ENCODE data around the gene GYS1.
A peak's percentile ranks its signal among the peaks of the same experiment; 100 is the strongest.

GYS1 gene

DNA sequence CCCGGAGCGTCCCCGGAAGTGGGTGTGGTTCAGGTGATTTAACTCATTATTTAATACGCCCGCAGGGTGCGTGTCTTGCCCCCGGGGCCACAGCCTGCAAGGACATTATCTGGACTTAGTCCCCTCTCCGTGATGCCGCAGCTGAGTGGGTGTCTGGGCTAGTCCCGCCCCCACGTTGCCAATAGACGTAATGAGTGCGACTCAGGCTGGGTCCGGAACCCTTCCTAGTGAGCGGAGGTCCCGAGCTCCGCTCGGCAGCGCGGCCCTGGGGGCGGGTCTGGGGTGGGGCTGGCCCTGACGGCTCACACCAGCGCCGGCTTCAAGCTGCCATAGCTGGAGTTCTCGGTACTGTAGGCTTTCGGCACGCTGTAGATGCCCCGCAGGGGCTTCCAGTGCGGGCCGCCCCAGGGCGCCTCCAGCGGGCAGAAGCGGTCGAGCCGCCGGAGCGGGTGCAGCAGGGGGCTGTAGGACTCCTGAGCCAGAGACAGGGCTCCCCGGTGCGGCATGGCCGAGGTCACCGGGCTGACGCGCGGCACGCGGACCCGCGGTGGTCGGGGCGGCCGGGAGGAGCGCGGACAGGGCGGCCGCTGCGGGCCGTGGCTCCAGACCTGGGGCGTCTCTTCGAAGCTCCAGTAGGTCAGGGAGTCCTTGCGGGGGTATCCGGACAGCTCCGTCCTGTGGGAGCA, 24.7 kb upstream of the GYS1 start:
- no peak for DNase-seq (ENCODE audit: low read depth)

DNA sequence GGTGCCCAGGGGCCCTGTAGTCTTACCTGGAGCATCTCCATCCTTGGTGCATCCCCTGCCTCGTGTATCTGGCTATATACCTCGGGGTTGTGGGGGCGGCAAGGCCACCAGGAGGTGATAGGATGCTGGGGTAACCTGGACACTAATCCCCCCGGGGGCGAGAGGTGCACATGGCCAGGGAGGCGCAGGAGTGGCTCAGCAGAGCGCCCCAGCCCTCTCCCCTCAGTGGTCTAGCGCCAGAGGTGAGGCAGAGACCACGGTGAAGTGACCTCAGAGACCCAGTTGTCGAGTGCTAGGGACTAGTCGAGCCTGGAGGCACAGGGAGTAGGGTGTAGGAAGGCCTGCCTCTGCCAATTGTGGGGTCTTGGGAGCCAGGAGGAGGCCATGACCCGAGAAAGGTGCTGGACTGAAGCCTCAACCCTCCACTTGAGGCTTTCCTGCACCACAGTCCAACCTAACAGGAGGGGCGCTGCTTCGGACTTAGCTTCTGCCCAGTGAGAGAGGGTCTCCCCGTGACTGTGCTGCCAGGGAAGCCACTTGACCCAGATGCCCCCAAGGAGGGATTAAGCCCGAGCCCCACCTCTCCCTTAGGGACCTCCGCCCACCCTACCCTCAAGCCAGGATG, 24.0 kb upstream of the GYS1 start, which contains the start of gene LHB:
LHB (minus strand) TSS at position 51 of the 625 bp plus-strand sequence; CDS start at position 41, 10 bp downstream.
- DNase-seq (ENCODE audit: low read depth), result no peak

DNA sequence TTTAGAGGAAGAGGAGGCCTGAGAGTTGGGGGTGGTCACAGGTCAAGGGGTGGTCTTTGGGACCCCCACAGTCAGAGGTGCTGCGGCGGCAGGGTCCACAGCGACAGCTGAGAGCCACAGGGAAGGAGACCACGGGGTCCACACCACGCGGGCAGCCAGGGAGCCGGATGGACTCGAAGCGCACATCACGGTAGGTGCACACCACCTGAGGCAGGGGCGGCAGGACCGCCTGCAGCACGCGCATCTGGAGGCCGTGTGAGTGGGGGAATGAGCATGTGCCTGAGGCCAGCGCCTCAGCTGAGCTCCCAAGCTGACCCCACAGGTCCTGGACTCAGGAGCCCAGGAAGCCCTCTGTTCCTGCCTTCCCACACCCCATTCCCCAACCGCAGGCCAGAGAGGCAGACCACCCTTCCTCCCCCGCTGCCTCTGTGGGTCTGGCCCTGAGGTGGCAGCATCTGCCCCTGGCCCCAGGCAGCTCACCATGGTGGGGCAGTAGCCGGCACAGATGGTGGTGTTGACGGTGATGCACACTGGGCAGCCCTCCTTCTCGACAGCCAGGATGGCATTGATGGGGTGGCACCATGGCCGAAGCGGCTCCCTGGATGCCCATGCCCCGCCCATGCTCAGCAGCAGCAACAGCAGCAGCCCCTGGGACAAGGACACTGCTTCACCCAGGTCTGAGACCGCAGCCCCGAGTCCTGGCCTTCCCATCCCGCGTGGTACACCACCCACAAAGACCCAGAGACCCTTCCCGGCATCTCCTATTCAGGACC, 23.1 kb upstream of the GYS1 start:
- DNase-seq (ENCODE audit: low read depth), result no peak

DNA sequence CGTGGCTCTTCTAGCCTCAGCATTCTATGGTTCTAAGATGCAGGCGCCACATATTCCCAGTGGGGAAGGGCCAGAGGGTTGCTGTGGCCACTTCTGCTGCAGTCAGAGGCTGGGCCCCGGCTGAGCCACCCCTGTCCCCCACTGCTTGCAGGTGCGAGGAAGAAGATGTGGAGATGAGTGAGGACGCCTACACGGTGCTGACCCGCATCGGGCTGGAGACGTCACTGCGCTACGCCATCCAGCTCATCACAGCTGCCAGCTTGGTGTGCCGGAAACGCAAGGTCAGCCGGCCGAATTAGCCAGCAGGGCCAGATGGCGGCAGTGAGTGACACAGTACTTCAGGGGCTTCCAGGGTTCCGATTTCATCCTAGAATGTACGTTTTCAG, 21.8 kb upstream of the GYS1 start:
- DNase-seq (ENCODE audit: low read depth), result no peak

DNA sequence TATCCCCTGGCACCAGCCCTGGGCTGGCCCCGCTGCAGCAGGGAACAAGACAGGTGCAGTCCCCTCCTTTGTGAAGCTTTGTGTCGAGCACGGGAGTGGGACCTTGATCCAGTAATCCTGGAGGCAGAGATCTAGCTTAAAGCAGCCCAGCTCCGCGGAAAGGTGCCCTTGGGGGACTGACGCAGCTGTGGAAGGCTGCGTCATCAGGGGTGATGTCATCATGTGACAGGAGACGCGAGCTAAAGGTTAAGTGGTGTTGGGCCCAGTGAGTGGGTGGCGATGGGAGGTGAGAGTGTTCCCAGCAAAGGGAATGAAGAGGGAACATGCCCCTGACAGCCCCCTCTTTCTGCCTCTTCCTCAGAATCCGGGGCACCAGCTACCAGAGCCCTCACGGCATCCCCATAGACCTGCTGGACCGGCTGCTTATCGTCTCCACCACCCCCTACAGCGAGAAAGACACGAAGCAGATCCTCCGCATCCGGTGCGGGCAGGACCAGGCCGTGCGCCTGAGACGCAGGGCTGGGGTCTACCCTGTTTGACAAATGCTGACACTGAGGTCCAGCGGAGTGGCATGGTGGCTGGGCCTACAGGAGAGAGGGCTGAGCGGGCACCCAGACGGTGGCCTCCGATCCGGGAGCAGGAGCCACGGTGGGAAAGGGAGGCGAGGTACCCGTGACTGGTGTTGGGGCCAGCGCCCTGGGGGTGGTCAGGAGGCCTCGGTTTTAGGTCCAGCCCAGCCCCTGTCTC, 21.2 kb upstream of the GYS1 start:
- DNase-seq (ENCODE audit: low read depth), result no peak

DNA sequence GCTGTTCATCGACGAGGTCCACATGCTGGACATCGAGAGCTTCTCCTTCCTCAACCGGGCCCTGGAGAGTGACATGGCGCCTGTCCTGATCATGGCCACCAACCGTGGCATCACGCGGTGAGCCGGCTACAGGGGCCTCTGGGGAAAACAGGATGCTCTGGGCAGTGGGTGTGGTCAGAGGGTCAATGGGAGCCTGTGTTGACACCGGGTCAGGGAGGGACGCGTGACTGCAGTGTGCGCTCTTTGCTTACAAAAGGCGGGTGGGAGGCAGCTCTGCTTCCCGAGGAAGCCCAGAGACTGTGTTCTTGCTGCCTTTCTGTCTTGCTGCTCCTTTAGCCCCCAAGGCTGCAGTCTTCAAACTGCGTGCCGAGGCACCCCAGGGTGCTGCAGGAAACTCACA, 18.1 kb upstream of the GYS1 start:
- DNase-seq (ENCODE audit: low read depth), result no peak

DNA sequence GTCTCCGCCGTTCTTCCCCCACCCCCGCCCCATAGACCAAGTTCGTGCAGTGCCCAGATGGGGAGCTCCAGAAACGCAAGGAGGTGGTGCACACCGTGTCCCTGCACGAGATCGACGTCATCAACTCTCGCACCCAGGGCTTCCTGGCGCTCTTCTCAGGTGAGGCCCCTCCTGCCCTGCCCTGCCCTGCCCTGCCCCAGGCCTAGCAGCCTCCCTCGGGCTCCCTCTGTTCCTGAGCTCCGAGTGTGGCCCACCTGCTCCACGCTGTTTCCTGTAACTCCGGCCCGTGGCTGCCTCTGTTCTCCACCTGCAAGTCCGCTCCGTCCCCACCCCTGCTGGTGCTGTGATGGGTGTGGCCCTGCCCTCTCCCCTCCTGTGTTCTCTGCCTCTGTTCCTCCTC, 17.3 kb upstream of the GYS1 start:
- no peak for DNase-seq (ENCODE audit: low read depth)

DNA sequence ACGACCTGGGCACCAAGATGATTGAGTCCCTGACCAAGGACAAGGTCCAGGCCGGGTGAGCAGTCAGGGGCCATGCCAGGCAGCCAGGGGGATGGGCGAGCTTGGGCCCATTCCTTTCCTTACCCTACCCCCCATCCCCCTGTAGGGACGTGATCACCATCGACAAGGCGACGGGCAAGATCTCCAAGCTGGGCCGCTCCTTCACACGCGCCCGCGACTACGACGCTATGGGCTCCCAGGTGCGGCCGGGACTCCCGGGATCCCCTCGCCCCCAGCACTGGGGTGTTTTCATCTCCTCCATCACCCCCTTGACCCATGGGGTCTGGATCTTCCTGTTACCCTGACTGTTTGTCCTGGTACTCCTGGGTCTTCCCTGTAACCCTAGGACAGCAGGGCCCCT, 16.7 kb upstream of the GYS1 start:
- DNase-seq (ENCODE audit: low read depth), result no peak

DNA sequence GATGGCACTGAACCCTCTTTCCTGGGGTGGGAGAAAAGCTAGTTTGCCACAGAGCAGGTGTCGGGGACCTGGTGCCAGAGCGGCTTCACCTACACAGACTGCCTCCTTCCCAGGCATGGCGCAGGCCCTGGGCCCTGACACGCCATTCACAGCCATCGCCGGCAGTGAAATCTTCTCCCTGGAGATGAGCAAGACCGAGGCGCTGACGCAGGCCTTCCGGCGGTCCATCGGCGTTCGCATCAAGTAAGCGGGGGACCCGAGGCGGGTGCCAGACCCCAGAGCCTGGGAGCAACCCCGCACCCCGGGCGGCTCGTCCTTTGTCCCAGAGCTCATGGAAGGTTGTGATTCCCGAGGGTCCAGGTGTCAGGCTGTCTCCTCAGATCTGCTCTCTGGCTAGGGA, 13.8 kb upstream of the GYS1 start:
- DNase-seq (ENCODE audit: low read depth), result no peak

DNA sequence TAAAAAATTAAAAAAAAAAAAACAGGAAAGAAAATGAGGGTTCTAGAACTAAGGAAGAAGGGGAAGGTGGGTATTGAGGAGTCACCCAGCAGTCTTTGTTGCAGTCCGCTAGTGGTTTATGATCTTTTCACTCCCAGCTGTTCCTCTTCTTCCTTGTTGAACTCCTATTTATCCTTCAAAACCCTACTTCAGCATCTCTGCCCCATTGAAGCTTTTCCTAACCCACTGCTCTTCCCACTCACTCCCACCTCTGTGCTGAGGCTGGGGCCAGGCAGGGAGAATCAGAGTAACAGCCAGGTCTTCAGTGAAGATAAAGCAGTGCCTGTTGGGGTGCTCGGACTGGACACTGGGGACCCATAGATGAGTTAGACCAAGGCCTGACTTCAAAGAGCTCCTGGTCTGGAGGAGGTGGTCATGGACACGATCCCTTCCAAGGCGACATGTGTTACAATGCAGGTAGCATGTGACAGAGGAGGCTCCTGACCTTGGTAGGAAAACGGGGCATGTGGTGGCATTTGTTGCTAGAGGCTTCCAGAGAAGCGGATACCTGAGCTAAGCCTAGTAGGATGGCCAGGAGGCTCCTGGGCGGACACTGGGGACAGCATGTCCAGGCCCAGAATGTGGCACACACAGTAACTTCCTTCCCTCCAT, 12.0 kb upstream of the GYS1 start:
- DNase-seq (ENCODE audit: low read depth), result no peak

DNA sequence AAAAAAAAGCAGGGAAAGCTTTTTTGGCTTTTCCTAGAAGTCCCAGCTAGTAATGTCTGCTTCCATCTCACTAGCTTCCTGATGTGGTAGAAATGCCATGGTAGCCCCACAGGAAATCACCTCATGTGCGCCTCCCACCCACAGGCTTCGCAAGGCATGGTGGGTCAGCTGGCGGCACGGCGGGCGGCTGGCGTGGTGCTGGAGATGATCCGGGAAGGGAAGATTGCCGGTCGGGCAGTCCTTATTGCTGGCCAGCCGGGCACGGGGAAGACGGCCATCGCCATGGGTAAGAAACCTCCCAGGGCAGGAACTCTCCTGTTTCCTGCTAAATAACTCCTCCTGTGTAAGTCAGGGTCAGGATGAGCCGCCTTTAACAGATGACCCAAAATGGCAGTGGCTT, 11.0 kb upstream of the GYS1 start:
- DNase-seq (ENCODE audit: low read depth), result no peak

DNA sequence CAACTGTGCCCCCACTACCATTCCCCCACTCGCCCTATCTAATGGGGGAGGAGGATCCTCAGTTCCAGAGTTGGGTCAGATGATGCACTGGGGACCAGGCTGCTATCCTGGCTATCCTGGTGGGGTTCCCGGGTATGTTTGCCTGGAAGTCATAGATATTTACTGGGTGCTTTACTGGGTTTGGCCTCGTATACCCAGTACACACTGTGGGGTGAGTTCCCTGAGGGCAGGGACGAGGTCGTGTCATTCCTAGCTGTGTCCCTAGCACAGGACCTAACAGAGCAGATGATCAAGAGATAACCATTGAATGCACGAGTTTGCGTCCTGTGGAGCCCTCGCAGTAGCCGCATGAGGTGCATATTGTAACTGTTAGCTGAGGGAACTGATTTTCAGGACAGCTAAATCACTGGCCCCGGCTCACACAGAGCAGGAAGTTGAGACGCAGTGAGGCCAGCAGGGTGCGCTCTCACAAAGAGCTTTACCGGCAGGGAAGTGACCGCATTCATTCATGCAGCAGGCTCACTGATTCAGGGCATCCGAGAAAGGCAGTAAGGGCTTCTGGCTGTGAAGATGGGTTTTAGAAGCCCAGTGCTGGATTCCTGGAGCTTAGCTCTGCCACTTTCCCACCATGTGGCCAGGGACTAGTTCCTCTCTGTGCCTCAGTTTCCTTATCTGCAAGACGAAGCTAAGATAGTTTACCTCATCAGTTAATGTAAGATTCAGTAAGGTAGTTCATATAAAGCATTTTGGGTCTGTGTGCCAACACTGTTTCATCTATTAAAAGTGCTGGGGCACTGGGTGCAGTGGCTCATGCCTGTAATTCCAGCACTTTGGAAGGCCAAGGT, 6.6 kb upstream of the GYS1 start:
- no peak for DNase-seq (ENCODE audit: low read depth)

DNA sequence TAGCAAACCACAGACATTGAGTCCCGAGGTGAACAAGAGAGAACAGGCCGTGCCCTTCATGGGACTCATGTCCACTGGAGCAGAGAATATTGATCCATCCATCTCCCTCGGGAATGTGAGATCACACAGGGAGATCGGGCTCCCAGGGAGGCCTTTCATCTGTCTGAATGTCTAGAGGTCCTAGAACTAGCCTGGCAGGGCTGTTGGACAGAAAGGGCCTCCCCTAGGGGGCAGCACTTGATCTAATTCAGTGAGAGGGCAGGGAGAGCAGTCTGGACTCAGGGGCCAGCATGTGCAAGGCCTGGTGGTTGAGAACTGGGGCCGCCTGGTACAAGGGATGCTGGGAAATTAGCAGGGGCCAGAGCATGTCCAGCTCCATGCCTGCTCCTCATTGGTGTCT, 4.9 kb upstream of the GYS1 start:
- no peak for DNase-seq (ENCODE audit: low read depth)

DNA sequence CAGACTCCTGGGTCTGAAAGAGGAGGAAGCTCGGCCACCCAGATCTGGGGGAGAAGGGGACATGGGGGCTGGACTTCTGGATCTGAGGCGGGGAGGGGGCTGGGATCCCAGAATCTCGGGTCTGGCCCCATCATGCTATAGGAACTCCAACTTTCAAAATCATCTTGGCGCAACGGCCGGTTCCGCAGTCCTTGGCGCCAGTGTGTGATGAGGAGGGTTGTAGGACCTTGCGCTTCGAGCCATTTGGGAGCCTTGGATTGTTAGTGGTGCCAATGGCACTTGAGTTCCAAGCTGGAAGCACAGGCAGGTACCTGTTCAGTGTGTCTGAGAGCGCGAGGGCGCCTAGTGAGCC, 902 bp upstream of the GYS1 start:
- no peak for DNase-seq (ENCODE audit: low read depth)

DNA sequence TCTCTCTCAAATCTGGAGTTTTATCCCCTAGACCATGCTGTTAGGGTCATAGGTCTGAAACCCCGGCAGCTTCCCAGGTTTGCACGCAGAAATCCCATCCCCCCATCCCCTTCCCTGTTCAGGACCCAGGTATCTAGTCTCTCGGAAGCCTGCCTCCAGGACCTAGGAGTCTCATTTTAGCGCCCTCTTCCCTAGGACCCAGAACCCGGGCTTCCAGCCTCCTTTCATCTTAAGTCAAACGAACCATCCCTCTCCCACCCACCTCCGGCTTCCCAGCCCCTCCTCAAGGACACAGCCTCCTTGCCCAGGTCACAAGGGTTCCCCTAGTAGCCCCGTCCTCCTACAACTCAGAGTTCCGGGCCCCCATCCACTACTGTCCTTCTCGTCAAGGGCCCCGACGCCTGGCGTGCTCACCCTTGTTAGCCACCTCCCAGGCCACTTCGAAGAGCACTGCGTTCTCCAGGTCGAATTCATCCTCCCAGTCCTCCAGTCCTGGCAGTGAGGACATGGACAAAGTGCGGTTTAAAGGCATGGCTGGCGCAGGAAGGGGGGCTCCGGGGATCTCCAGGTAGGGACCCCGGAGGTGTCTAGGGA, 431 bp downstream of the GYS1 start:
- DNase-seq (ENCODE audit: low read depth), result no peak

DNA sequence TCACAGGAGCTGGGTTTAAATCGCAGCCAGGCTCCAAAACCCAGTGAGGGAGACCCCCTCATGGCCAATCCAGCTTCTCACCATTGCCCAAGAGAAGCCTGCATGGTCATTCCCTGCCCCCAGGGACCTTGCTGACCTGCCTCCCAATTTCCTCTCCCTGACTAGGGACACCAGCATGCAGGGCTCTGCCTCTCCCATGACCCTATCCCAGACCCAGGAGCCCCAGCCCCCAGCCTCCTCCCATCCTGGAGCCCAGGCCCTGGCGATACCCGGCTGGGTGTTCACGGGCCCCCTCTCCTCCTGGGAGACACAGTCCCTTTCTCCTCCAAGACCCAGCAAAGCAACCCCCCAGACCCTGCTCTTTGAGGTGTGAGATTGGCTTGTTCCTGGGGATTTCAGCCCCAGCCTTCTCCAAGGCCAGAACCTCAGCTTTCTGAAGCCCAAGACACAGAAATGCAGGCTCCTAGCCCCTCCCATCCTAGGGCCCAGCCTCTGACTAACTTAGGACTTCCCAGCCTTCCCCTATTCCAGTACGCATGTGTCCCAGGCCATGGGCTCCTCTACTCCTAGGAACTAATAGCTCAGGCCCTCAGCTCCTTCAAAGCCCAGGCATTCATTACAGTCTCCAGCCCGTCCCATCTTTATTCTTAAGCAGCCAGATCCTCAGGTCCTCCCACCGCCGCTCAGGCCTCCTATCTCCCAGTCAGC, 1.1 kb downstream of the GYS1 start:
- DNase-seq (ENCODE audit: low read depth), result peak; percentile 38

DNA sequence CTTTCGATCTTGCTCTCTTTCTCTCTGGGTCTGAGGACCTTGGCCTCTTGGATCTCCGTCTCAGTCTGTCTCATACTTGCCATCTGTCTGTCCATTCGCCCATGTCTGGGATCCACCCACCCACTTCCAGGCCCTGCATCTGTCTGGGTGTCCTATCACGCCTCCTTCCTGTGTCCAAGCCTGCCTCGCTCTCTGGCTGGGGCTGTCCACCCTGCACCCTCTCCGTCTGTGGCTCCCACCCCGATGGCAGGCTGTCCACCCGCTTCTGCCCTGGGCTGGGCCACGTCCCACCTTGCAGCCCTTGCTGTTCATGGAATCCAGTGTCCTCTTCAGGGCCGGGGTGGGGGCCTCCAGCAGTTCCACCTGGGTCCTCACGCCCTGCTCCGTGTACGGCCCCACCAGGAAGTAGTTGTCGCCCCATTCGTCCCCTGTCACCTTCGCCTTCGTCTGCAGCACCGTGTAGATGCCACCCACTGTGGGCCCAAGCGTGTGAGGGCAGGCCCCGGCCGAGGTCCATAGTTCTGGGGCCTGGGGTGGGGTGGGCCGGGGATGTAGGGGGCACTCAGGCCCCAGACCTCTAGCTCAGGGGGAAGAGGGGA, 2.0 kb downstream of the GYS1 start:
- DNase-seq (ENCODE audit: low read depth), result no peak

DNA sequence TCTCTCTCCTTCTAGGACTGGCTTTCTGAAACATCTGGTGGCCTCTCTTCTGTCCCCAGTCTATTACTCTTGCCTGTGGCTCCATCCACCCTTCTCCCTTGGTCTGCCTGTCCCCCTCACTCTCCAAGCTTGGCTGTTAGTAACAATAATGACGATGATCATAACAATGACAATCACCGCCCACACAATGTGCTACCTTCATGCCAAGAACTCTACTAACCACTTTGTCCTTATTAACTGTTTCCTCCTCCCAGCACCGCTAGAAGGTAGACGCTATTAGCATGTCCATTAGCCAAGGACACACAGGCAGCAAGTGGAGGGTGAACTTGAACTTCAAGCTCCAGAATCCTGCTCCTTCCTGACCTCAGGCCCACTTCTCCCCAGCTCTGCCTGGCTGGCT, 2.7 kb downstream of the GYS1 start:
- no peak for DNase-seq (ENCODE audit: low read depth)

DNA sequence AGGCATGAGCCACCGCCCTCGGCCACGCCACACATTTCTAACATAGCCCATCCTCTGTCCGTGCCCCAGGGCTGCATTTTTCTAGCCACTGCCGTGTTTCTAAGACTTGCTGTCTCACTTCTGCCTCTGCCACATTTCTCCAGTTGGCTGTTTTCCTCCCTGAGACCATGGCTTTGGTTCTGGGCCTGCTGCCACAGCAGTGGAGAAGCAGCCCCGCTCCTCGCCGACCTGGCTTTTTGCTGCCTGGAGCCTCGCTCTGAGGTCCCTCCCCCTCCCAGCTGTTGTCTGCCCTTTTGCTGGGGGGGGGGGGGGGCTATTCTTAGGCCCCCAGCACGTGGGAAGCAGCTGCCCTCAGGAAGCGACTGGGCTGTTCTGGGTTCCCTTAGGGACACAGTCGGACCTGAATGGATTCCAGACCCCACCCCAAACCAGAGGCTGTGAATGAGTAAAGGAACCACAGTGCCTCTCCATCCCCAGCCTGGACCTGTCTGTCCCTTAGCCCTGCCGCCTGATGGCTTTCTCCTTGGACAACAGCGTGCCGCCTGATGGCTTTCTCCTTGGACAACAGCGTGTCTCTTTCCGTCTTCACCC, 3.3 kb downstream of the GYS1 start:
- DNase-seq (ENCODE audit: low read depth), result no peak

All from HS-5 (cell line).